MCF 10A (cell line): ENCODE measurements around the gene CIPC. TPM values are rescaled to one million over a fixed set of nuclear protein-coding genes. Genes with fewer than 3 reads are reported as not detected.

Experiments
- BruUV-seq: library from RNA; stranded (reverse); fragments of 400-500 nt; replicated peaks from 2 replicates; lab custom pipeline; 2021; lab: Mats Ljungman, UMichigan
- CTCF ChIA-PET: fragments of 300-600 bp; sonication (Branson Sonifier 250); formaldehyde crosslinking; extraction: SDS; loops from one replicate; lab custom pipeline; 2021; ENCODE audit warnings: antibody characterized with exemption, inconsistent platforms; lab: Yijun Ruan, JAX
- POLR2A ChIA-PET: fragments of 300-600, 350-650 bp; sonication (Branson Sonifier 250); formaldehyde crosslinking; extraction: SDS; loops from one replicate; lab custom pipeline; 2020; ENCODE audit warnings: antibody characterized with exemption, inconsistent platforms; lab: Yijun Ruan, JAX
- DNase-seq: peaks from one replicate; pipeline ENCODE4 v3.0.0-alpha.2; 2018; ENCODE audit not compliant: unreplicated experiment
- H3K27ac Mint-ChIP-seq: one replicate; pipeline ENCODE4 v1.8.0; 2022; ENCODE audit warnings: mild to moderate bottlenecking, low read depth, mixed read lengths; ENCODE audit not compliant: unreplicated experiment
- H3K27me3 Mint-ChIP-seq: one replicate; pipeline ENCODE4 v1.8.0; 2022; ENCODE audit warnings: mixed read lengths; ENCODE audit not compliant: insufficient read depth, unreplicated experiment
- H3K36me3 Mint-ChIP-seq: one replicate; pipeline ENCODE4 v1.8.0; 2022; ENCODE audit warnings: mild to moderate bottlenecking, moderate library complexity, mixed read lengths; ENCODE audit not compliant: insufficient read depth, unreplicated experiment
- H3K4me1 Mint-ChIP-seq: one replicate; pipeline ENCODE4 v1.8.0; 2022; ENCODE audit warnings: mixed read lengths; ENCODE audit not compliant: insufficient read depth, unreplicated experiment
- H3K4me3 Mint-ChIP-seq: one replicate; pipeline ENCODE4 v1.8.0; 2022; ENCODE audit warnings: mild to moderate bottlenecking, moderate library complexity, mixed read lengths; ENCODE audit not compliant: unreplicated experiment
- H3K9me3 Mint-ChIP-seq: one replicate; pipeline ENCODE4 v1.8.0; 2022; ENCODE audit warnings: mixed read lengths; ENCODE audit not compliant: unreplicated experiment
- intact Hi-C: fragments of 100-400 bp; cut with micrococcal nuclease; formaldehyde crosslinking; loops from 2 replicates; pipeline ENCODE4 v1.14.1; 2022
- total RNA-seq: library from RNA; stranded (reverse); gene quantifications from 2 replicates; pipeline ENCODE4 v1.2.3, GENCODE V29; 2022
- TF ChIP-seq, protein P1 (sequence below): fragments of 200-600 bp; IDR thresholded peaks from one replicate; pipeline ENCODE4 v1.8.0; 2022; ENCODE audit warnings: antibody characterized with exemption, mild to moderate bottlenecking; ENCODE audit not compliant: unreplicated experiment

CIPC gene
- total RNA-seq, 1 experiment from 2014 or later = 9.7 TPM

DNA sequence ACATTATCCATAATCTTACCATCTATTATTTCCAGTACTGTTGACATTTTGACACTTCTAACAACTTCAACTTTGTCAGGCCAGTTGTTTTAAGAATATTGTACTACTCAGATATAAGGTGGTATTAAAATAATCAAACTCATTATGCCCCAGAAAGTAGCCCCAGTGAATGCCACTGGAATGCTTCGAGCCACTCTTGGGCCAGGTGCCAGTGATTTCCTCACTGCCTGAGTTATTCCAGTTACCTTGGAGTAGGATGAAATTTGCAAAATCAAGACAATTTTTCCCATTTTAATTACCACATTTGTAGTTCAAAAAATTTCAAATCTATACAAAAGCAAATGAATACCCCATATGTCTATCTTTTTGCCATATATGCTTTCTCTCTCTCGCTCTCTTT lies 9.2 kb downstream of the CIPC start:
- POLR2A ChIA-PET = interaction anchor here (0.6 kb wide), 1 partner anchor 34 kb away, joined by 3 read pairs; no protein-coding TSS in a partner anchor
- BruUV-seq = TSS peak; percentile 6

GRCh38 chr14:77108753-77109152 lies 10.7 kb downstream of the CIPC start:
- DNase-seq = no peak
- BruUV-seq = no TSS peak
- Mint-ChIP-seq H3K4me3 (no peak overlapping the region), H3K9me3 (no peaks in the 10 kb centered on the region), H3K4me1 (peaks cover 13% of the 10 kb centered on the region), H3K36me3 (peaks cover 71% of the 10 kb centered on the region), H3K27me3 (no peaks in the 10 kb centered on the region), H3K27ac (no peak overlapping the region)
- ChIA-PET POLR2A (interaction anchor here (0.7 to 1.7 kb wide), 2 partner anchors 9 kb away, joined by 4 read pairs; no protein-coding TSS in a partner anchor), CTCF (interaction anchor here (0.7 to 2.3 kb wide), 4 partner anchors 10 to 43 kb away, joined by 3 to 5 read pairs (median 4); partner anchors contain the start of gene CIPC)
- TF ChIP-seq, protein P1, sequence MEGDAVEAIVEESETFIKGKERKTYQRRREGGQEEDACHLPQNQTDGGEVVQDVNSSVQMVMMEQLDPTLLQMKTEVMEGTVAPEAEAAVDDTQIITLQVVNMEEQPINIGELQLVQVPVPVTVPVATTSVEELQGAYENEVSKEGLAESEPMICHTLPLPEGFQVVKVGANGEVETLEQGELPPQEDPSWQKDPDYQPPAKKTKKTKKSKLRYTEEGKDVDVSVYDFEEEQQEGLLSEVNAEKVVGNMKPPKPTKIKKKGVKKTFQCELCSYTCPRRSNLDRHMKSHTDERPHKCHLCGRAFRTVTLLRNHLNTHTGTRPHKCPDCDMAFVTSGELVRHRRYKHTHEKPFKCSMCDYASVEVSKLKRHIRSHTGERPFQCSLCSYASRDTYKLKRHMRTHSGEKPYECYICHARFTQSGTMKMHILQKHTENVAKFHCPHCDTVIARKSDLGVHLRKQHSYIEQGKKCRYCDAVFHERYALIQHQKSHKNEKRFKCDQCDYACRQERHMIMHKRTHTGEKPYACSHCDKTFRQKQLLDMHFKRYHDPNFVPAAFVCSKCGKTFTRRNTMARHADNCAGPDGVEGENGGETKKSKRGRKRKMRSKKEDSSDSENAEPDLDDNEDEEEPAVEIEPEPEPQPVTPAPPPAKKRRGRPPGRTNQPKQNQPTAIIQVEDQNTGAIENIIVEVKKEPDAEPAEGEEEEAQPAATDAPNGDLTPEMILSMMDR = no peak
- intact Hi-C loops = no loop called here

More for the DNA sequence above, 9.2 kb downstream of the CIPC start:
- no peaks in the 10 kb centered on the region for H3K9me3 Mint-ChIP-seq
- DNase-seq = no peak
- intact Hi-C loops = no loop called here
- H3K4me1 Mint-ChIP-seq = peaks cover 13% of the 10 kb centered on the region
- TF ChIP-seq, protein P1 = no peak
- H3K27ac Mint-ChIP-seq = no peak overlapping the region
- H3K4me3 Mint-ChIP-seq = no peak overlapping the region
- H3K27me3 Mint-ChIP-seq = no peaks in the 10 kb centered on the region
- H3K36me3 Mint-ChIP-seq = peaks cover 62% of the 10 kb centered on the region
- CTCF ChIA-PET = interaction anchor here (0.9 kb wide), 1 partner anchor 208 kb away, joined by 3 read pairs; no protein-coding TSS in a partner anchor

DNA sequence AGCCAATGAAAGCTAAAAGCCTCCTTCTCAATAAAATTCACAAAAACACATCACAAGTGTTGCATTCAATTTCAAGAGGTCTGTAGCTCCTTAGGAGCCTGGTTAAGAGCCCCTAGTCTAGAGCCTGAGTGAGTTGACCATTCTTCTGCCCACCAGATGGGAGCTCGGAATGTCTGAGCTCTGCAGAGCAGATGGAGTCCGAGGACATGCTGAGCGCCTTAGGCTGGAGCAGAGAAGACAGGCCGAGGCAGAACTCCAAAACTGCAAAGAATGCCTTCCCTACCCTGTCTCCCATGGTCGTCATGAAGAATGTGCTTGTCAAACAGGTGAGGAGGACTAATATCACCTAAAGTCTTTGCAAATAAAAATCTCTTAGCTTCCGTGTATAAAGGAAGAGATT lies 11.6 kb downstream of the CIPC start:
- Mint-ChIP-seq H3K9me3 (no peaks in the 10 kb centered on the region), H3K36me3 (peaks cover 76% of the 10 kb centered on the region), H3K4me3 (no peak overlapping the region), H3K27ac (no peak overlapping the region), H3K4me1 (peaks cover 8% of the 10 kb centered on the region), H3K27me3 (no peaks in the 10 kb centered on the region)
- TF ChIP-seq, protein P1 = no peak
- ChIA-PET CTCF (interaction anchor here (1.3 to 2.3 kb wide), 3 partner anchors 10 to 13 kb away, joined by 3 to 7 read pairs (median 5); partner anchors contain the start of gene CIPC), POLR2A (interaction anchor here (1.7 kb wide), 1 partner anchor 10 kb away, joined by 4 read pairs; no protein-coding TSS in a partner anchor)
- DNase-seq = no peak
- intact Hi-C loops = no loop called here
- no TSS peak for BruUV-seq

DNA sequence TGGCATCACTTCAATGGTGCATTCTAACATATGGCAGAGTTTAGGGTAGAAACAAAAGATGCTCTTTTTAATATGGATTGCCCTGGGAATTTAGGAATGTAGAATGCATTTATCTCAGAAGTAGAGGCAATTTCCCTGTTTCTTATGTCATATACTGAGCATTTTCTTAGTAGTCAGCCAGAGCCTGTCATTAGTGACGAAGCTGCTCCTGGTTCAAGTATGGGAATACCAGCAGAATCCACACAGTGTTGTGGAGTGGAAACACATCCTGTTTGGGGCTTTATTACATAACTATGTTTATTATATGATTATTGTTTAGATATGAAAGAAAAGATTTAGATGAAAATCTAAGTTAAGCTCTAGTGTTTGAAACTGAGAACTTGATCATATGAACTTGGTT lies 12.2 kb downstream of the CIPC start:
- no peak overlapping the region for H3K4me3 Mint-ChIP-seq
- H3K27ac Mint-ChIP-seq = no peak overlapping the region
- no TSS peak for BruUV-seq
- H3K36me3 Mint-ChIP-seq = peaks cover 82% of the 10 kb centered on the region
- H3K27me3 Mint-ChIP-seq = no peaks in the 10 kb centered on the region
- TF ChIP-seq, protein P1 = no peak
- CTCF ChIA-PET = interaction anchor here (0.7 to 2.3 kb wide), 5 partner anchors 10 to 234 kb away, joined by 3 to 7 read pairs (median 5); partner anchors contain the start of gene CIPC
- H3K4me1 Mint-ChIP-seq = peaks cover 7% of the 10 kb centered on the region
- POLR2A ChIA-PET = interaction anchor here (0.7 to 2.2 kb wide), 2 partner anchors 14 to 33 kb away, joined by 3 to 6 read pairs; no protein-coding TSS in a partner anchor
- intact Hi-C loops = no loop called here
- no peak for DNase-seq
- no peaks in the 10 kb centered on the region for H3K9me3 Mint-ChIP-seq
